ENCODE measurements around the gene PPA1.
"Not testable (repeated sequence)": the region's sequence is repeated elsewhere in the genome, so short reads cannot be mapped to it uniquely, and the experiment has no call there.

Gene PPA1

GRCh38 chr10:70186571-70186970 is 46.7 kb downstream of the PPA1 start:
- H3K27ac ChIP-seq (ENCODE audit: low read depth, low read length) = no peak overlapping the region
- no peaks in the 10 kb centered on the region for H3K4me1 ChIP-seq (ENCODE audit: control insufficient read depth, insufficient read depth, low read length)
- peaks cover 5% of the 10 kb centered on the region; the same call in 1 of the 2 replicates for H3K27me3 ChIP-seq (ENCODE audit: control insufficient read depth, insufficient read depth, low read length)
- no peaks in the 10 kb centered on the region for H3K9me3 ChIP-seq (ENCODE audit: control insufficient read depth, insufficient read depth, low read depth, low read length)
- no peaks in the 10 kb centered on the region for H3K36me3 ChIP-seq (ENCODE audit: control insufficient read depth, insufficient read depth, low read length)
- no peak overlapping the region for H3K4me3 ChIP-seq (ENCODE audit: low read depth, low read length)
- H3K9ac ChIP-seq (ENCODE audit: low read length) = no peak overlapping the region

GRCh38 chr10:70186090-70186489 is 47.1 kb downstream of the PPA1 start:
- H3K9me3 ChIP-seq (ENCODE audit: control insufficient read depth, insufficient read depth, low read depth, low read length) = no peaks in the 10 kb centered on the region
- peaks cover 5% of the 10 kb centered on the region; the same call in 1 of the 2 replicates for H3K27me3 ChIP-seq (ENCODE audit: control insufficient read depth, insufficient read depth, low read length)
- no peaks in the 10 kb centered on the region for H3K4me1 ChIP-seq (ENCODE audit: control insufficient read depth, insufficient read depth, low read length)
- no peak overlapping the region for H3K4me3 ChIP-seq (ENCODE audit: low read depth, low read length)
- no peak overlapping the region for H3K9ac ChIP-seq (ENCODE audit: low read length)
- no peak overlapping the region for H3K27ac ChIP-seq (ENCODE audit: low read depth, low read length)
- no peaks in the 10 kb centered on the region for H3K36me3 ChIP-seq (ENCODE audit: control insufficient read depth, insufficient read depth, low read length)

GRCh38 chr10:70183304-70183703 is 49.9 kb downstream of the PPA1 start:
- no peak overlapping the region for H3K9ac ChIP-seq (ENCODE audit: low read length)
- no peaks in the 10 kb centered on the region for H3K4me1 ChIP-seq (ENCODE audit: control insufficient read depth, insufficient read depth, low read length)
- H3K36me3 ChIP-seq (ENCODE audit: control insufficient read depth, insufficient read depth, low read length) = no peaks in the 10 kb centered on the region
- H3K9me3 ChIP-seq (ENCODE audit: control insufficient read depth, insufficient read depth, low read depth, low read length) = no peaks in the 10 kb centered on the region
- no peak overlapping the region for H3K27ac ChIP-seq (ENCODE audit: low read depth, low read length)
- peaks cover 5% of the 10 kb centered on the region; the same call in 1 of the 2 replicates for H3K27me3 ChIP-seq (ENCODE audit: control insufficient read depth, insufficient read depth, low read length)
- no peak overlapping the region for H3K4me3 ChIP-seq (ENCODE audit: low read depth, low read length)

GRCh38 chr10:70179209-70179608 is 54.0 kb downstream of the PPA1 start:
- H3K27ac ChIP-seq (ENCODE audit: low read depth, low read length); H3K27me3 ChIP-seq (ENCODE audit: control insufficient read depth, insufficient read depth, low read length); H3K9ac ChIP-seq (ENCODE audit: low read length); H3K36me3 ChIP-seq (ENCODE audit: control insufficient read depth, insufficient read depth, low read length); H3K9me3 ChIP-seq (ENCODE audit: control insufficient read depth, insufficient read depth, low read depth, low read length); H3K4me1 ChIP-seq (ENCODE audit: control insufficient read depth, insufficient read depth, low read length); H3K4me3 ChIP-seq (ENCODE audit: low read depth, low read length): not testable (repeated sequence)

GRCh38 chr10:70178139-70178725 is 55.0 kb downstream of the PPA1 start:
- Histone ChIP-seq H3K9ac (ENCODE audit: low read length) (no peak overlapping the region), H3K36me3 (ENCODE audit: control insufficient read depth, insufficient read depth, low read length) (no peaks in the 10 kb centered on the region), H3K4me1 (ENCODE audit: control insufficient read depth, insufficient read depth, low read length) (no peaks in the 10 kb centered on the region), H3K27ac (ENCODE audit: low read depth, low read length) (no peak overlapping the region), H3K4me3 (ENCODE audit: low read depth, low read length) (no peak overlapping the region), H3K9me3 (ENCODE audit: control insufficient read depth, insufficient read depth, low read depth, low read length) (no peaks in the 10 kb centered on the region), H3K27me3 (ENCODE audit: control insufficient read depth, insufficient read depth, low read length) (peaks cover 2% of the 10 kb centered on the region; the same call in 1 of the 2 replicates)

GRCh38 chr10:70176441-70176840 is 56.8 kb downstream of the PPA1 start:
- Histone ChIP-seq H3K4me1 (ENCODE audit: control insufficient read depth, insufficient read depth, low read length) (no peaks in the 10 kb centered on the region), H3K27me3 (ENCODE audit: control insufficient read depth, insufficient read depth, low read length) (no peaks in the 10 kb centered on the region; the same call in 1 of the 2 replicates), H3K9ac (ENCODE audit: low read length) (no peak overlapping the region), H3K27ac (ENCODE audit: low read depth, low read length) (no peak overlapping the region), H3K36me3 (ENCODE audit: control insufficient read depth, insufficient read depth, low read length) (no peaks in the 10 kb centered on the region), H3K4me3 (ENCODE audit: low read depth, low read length) (no peak overlapping the region), H3K9me3 (ENCODE audit: control insufficient read depth, insufficient read depth, low read depth, low read length) (no peaks in the 10 kb centered on the region)

- Histone ChIP-seq H3K36me3 (ENCODE audit: control insufficient read depth, insufficient read depth, low read length) (no peaks in the 10 kb centered on the region), H3K27ac (ENCODE audit: low read depth, low read length) (no peak overlapping the region), H3K27me3 (ENCODE audit: control insufficient read depth, insufficient read depth, low read length) (no peaks in the 10 kb centered on the region), H3K9me3 (ENCODE audit: control insufficient read depth, insufficient read depth, low read depth, low read length) (no peaks in the 10 kb centered on the region), H3K4me3 (ENCODE audit: low read depth, low read length) (no peak overlapping the region), H3K4me1 (ENCODE audit: control insufficient read depth, insufficient read depth, low read length) (no peaks in the 10 kb centered on the region), H3K9ac (ENCODE audit: low read length) (no peak overlapping the region)
Measured at GRCh38 chr10:70175516-70175915, 57.7 kb downstream of the PPA1 start.

GRCh38 chr10:70174058-70174741 is 59.0 kb downstream of the PPA1 start:
- Histone ChIP-seq H3K4me3 (ENCODE audit: low read depth, low read length) (no peak overlapping the region), H3K36me3 (ENCODE audit: control insufficient read depth, insufficient read depth, low read length) (no peaks in the 10 kb centered on the region), H3K9ac (ENCODE audit: low read length) (no peak overlapping the region), H3K4me1 (ENCODE audit: control insufficient read depth, insufficient read depth, low read length) (no peaks in the 10 kb centered on the region), H3K9me3 (ENCODE audit: control insufficient read depth, insufficient read depth, low read depth, low read length) (no peaks in the 10 kb centered on the region), H3K27ac (ENCODE audit: low read depth, low read length) (no peak overlapping the region), H3K27me3 (ENCODE audit: control insufficient read depth, insufficient read depth, low read length) (no peaks in the 10 kb centered on the region)

GRCh38 chr10:70169649-70170364 is 63.4 kb downstream of the PPA1 start:
- H3K27ac ChIP-seq (ENCODE audit: low read depth, low read length) = peak overlapping the region; percentile 58; the same call in 1 of the 2 replicates
- H3K4me1 ChIP-seq (ENCODE audit: control insufficient read depth, insufficient read depth, low read length) = peaks cover 6% of the 10 kb centered on the region; the same call in 1 of the 2 replicates
- H3K36me3 ChIP-seq (ENCODE audit: control insufficient read depth, insufficient read depth, low read length) = peaks cover 10% of the 10 kb centered on the region
- no peaks in the 10 kb centered on the region for H3K9me3 ChIP-seq (ENCODE audit: control insufficient read depth, insufficient read depth, low read depth, low read length)
- peak overlapping the region; percentile 99 for H3K4me3 ChIP-seq (ENCODE audit: low read depth, low read length)
- H3K9ac ChIP-seq (ENCODE audit: low read length) = peak overlapping the region; percentile 94
- no peaks in the 10 kb centered on the region for H3K27me3 ChIP-seq (ENCODE audit: control insufficient read depth, insufficient read depth, low read length)

- Histone ChIP-seq H3K27me3 (ENCODE audit: control insufficient read depth, insufficient read depth, low read length) (no peaks in the 10 kb centered on the region), H3K4me3 (ENCODE audit: low read depth, low read length) (peak overlapping the region; percentile 99), H3K9ac (ENCODE audit: low read length) (no peak overlapping the region), H3K36me3 (ENCODE audit: control insufficient read depth, insufficient read depth, low read length) (peaks cover 14% of the 10 kb centered on the region), H3K4me1 (ENCODE audit: control insufficient read depth, insufficient read depth, low read length) (peaks cover 6% of the 10 kb centered on the region; the same call in 1 of the 2 replicates), H3K27ac (ENCODE audit: low read depth, low read length) (no peak overlapping the region), H3K9me3 (ENCODE audit: control insufficient read depth, insufficient read depth, low read depth, low read length) (no peaks in the 10 kb centered on the region)
Measured at GRCh38 chr10:70169011-70169410, 64.2 kb downstream of the PPA1 start.

GRCh38 chr10:70167246-70167645 is 66.0 kb downstream of the PPA1 start:
- Histone ChIP-seq H3K4me1 (ENCODE audit: control insufficient read depth, insufficient read depth, low read length) (peaks cover 11% of the 10 kb centered on the region), H3K27ac (ENCODE audit: low read depth, low read length) (no peak overlapping the region), H3K9me3 (ENCODE audit: control insufficient read depth, insufficient read depth, low read depth, low read length) (no peaks in the 10 kb centered on the region)

More at GRCh38 chr10:70167246-70167645, 66.0 kb downstream of the PPA1 start:
- Histone ChIP-seq H3K4me3 (ENCODE audit: low read depth, low read length) (no peak overlapping the region), H3K9ac (ENCODE audit: low read length) (no peak overlapping the region), H3K27me3 (ENCODE audit: control insufficient read depth, insufficient read depth, low read length) (no peaks in the 10 kb centered on the region), H3K36me3 (ENCODE audit: control insufficient read depth, insufficient read depth, low read length) (peaks cover 17% of the 10 kb centered on the region)
